AG10803 (cell line): ENCODE results near the gene DARS1.
"Not testable (repeated sequence)": the region's sequence is repeated elsewhere in the genome, so short reads cannot be mapped to it uniquely, and the experiment has no call there.

Source experiments
- DNase-seq: peaks from one replicate; pipeline ENCODE4 v3.0.0; 2010; ENCODE audit warnings: low read depth
- H3K4me3 ChIP-seq: 2 replicates; pipeline ENCODE4 v1.5.1; 2011; ENCODE audit warnings: mild to moderate bottlenecking, low read length, control low read depth
- CTCF ChIP-seq: conservative IDR thresholded peaks from 2 replicates; pipeline ENCODE4 v1.5.1; 2011; ENCODE audit warnings: mild to moderate bottlenecking, low read length, control low read depth, inconsistent platforms

DARS1 gene

GRCh38 chr2:135890149-135890548 is 95.3 kb downstream of the DARS1 start:
- TF ChIP-seq CTCF = no peak
- no peak for DNase-seq
- no peak overlapping the region for H3K4me3 ChIP-seq

GRCh38 chr2:135888587-135888986 is 96.8 kb downstream of the DARS1 start:
- H3K4me3 ChIP-seq, DNase-seq: not testable (repeated sequence)

- no peak for DNase-seq
- no peak for TF ChIP-seq CTCF
- no peak overlapping the region for H3K4me3 ChIP-seq
These were observed 99.7 kb downstream of the DARS1 start for GRCh38 chr2:135885709-135886108.

GRCh38 chr2:135882415-135882814 is 103.0 kb downstream of the DARS1 start:
- no peak overlapping the region for H3K4me3 ChIP-seq
- TF ChIP-seq CTCF = no peak
- no peak for DNase-seq

- DNase-seq = not testable (repeated sequence)
- peak overlapping the region; percentile 78 for H3K4me3 ChIP-seq
These were observed 108.7 kb downstream of the DARS1 start for GRCh38 chr2:135876770-135877169.

- peak within 1 kb of the TSS; percentile 78 for H3K4me3 ChIP-seq
- DNase-seq = peak; percentile 99
- TF ChIP-seq CTCF = no peak
These were observed 109.2 kb downstream of the DARS1 start, which contains the start of gene MCM6 for GRCh38 chr2:135876066-135876711. TSS of gene MCM6 (minus strand) at chr2:135876443. CDS start at chr2:135876365, 78 bp downstream.

- TF ChIP-seq CTCF = no peak
- peak overlapping the region; percentile 78 for H3K4me3 ChIP-seq
- DNase-seq = peak; percentile 57
These were observed 109.8 kb downstream of the DARS1 start for GRCh38 chr2:135875491-135876065.

GRCh38 chr2:135874777-135875365 is 110.6 kb downstream of the DARS1 start:
- DNase-seq = no peak
- peak overlapping the region; percentile 78 for H3K4me3 ChIP-seq
- TF ChIP-seq CTCF = no peak
